Ectodermal cell (in vitro differentiated cells): Measurements from ENCODE around the gene SIGLEC14.

Experiments
- H3K27ac ChIP-seq: 2 replicates; pipeline ENCODE4 v1.7.0; 2013; ENCODE audit warnings: mild to moderate bottlenecking, low read depth, low read length; ENCODE audit not compliant: insufficient read depth, poor library complexity, severe bottlenecking
- H3K27me3 ChIP-seq: 2 replicates; pipeline ENCODE4 v1.7.0; 2013; ENCODE audit warnings: mild to moderate bottlenecking, low read length; ENCODE audit not compliant: insufficient read depth, control insufficient read depth, poor library complexity, severe bottlenecking
- H3K36me3 ChIP-seq: one replicate; pipeline ENCODE4 v1.7.0; 2013; ENCODE audit warnings: low read length; ENCODE audit not compliant: control insufficient read depth, insufficient read depth
- H3K4me1 ChIP-seq: one replicate; pipeline ENCODE4 v1.7.0; 2013; ENCODE audit warnings: low read length; ENCODE audit not compliant: control insufficient read depth, insufficient read depth
- H3K4me3 ChIP-seq: 2 replicates; pipeline ENCODE4 v1.7.0; 2013; ENCODE audit warnings: low read depth, low read length, control low read depth; ENCODE audit not compliant: insufficient read depth
- H3K9me3 ChIP-seq: 2 replicates; pipeline ENCODE4 v1.7.0; 2013; ENCODE audit warnings: mild to moderate bottlenecking, low read length, moderate library complexity; ENCODE audit not compliant: control insufficient read depth
- WGBS, 2 experiments: methylation state at CpG; one replicate each; pipeline ENCODE4 v1.1.7; 2013; ENCODE audit warnings: missing lambda C conversion rate in 2 of 2; 5-methylcytosine and 5-hydroxymethylcytosine counted together

The SIGLEC14 gene

DNA sequence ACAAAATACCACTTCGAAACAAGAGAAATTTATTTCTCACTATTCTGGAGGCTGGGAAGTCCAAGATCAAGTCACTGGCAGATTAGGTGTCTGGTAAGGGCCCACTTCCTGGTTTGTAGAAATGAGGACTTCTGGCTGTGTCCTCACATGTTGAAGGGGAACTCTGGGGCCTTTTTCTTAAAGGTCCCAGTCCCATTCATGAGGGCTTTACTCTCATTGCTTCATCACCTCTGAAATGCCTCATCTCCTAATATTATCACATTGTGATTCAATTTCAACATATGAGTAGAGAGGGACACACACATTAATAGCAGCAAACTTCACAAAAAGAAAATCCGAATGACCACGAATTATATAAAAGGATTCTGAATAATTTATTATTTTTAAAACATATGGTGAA, 21.6 kb upstream of the SIGLEC14 start:
- 82 to 100% methylated on average over 1 to 3 of the region's 3 CpGs for WGBS, 2 experiments
- Histone ChIP-seq H3K9me3 (no peaks in the 10 kb centered on the region), H3K27ac (no peak overlapping the region), H3K27me3 (no peaks in the 10 kb centered on the region), H3K4me1 (no peaks in the 10 kb centered on the region), H3K36me3 (no peaks in the 10 kb centered on the region), H3K4me3 (no peak overlapping the region)

- Histone ChIP-seq H3K27ac (no peak overlapping the region), H3K4me3 (no peak overlapping the region), H3K9me3 (no peaks in the 10 kb centered on the region), H3K4me1 (no peaks in the 10 kb centered on the region), H3K36me3 (no peaks in the 10 kb centered on the region), H3K27me3 (no peaks in the 10 kb centered on the region)
- 47 to 57% methylated on average over 2 to 3 of the region's 3 CpGs for WGBS, 2 experiments
These were observed 18.4 kb upstream of the SIGLEC14 start for GRCh38 chr19:51664997-51665396.

DNA sequence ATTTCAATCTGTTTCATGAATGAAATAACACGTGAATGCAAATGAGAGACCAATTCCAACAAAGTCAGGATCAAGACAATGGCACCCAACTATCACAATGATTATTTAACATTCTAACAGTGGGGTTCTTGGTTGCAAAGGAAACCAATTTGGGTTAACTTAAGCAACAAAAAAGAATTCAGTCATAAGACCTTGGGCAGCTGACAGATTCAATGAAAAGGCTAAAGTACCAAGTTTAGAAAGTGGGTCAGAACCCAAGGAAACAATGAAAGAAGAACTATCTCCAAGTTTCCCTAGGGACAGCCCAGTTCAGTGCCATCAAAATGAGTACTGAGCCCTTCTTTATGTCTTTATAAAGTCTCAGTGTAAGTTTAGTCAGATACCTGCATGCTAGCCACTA, 17.5 kb upstream of the SIGLEC14 start:
- no peaks in the 10 kb centered on the region for H3K27me3 ChIP-seq
- no peaks in the 10 kb centered on the region for H3K36me3 ChIP-seq
- no peaks in the 10 kb centered on the region for H3K9me3 ChIP-seq
- H3K27ac ChIP-seq, result no peak overlapping the region
- no peaks in the 10 kb centered on the region for H3K4me1 ChIP-seq
- no peak overlapping the region for H3K4me3 ChIP-seq
- 20 to 29% methylated on average over 1 of the region's 1 CpG for WGBS, 2 experiments

- no peaks in the 10 kb centered on the region for H3K27me3 ChIP-seq
- H3K4me1 ChIP-seq, result no peaks in the 10 kb centered on the region
- H3K4me3 ChIP-seq, result no peak overlapping the region
- WGBS, 2 experiments, result 59% methylated on average over 3 of the region's 3 CpGs
- no peak overlapping the region for H3K27ac ChIP-seq
- no peaks in the 10 kb centered on the region for H3K36me3 ChIP-seq
- H3K9me3 ChIP-seq, result no peaks in the 10 kb centered on the region
These were observed 17.0 kb upstream of the SIGLEC14 start for GRCh38 chr19:51663650-51664049.

DNA sequence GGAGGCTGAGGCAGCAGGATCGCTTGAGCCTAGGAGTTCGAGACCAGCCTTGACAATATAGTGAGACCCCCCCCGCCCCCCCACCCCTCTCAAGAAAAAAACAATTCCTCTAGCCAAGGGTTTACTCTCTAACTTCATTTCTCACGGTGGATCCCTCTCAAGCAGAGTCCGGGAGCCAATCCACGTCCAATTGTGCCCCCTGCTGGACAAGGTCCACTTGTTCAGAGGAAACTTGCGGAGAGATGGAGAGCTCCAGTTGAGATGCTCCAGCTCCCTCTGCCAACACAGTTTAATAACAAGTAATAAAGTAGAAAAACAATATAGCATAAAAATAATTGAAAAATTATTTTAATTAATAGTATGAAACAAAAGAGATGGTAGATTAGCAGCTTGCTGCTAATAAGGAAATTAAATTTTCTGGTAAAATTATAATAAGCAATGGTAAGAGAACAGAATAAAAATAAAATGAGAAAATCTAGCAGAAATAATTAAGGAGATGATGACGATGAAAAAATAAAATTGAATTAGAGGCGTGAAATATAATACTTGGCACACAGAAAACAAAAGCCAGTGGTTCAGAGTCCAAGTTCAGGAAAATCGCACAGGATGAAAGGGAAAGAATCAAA, 14.5 kb upstream of the SIGLEC14 start:
- no peaks in the 10 kb centered on the region for H3K4me1 ChIP-seq
- H3K36me3 ChIP-seq, result no peaks in the 10 kb centered on the region
- H3K4me3 ChIP-seq, result no peak overlapping the region
- WGBS, 2 experiments, result 18 to 20% methylated on average over 8 of the region's 10 CpGs
- no peak overlapping the region for H3K27ac ChIP-seq
- H3K27me3 ChIP-seq, result no peaks in the 10 kb centered on the region
- H3K9me3 ChIP-seq, result no peaks in the 10 kb centered on the region

- no peaks in the 10 kb centered on the region for H3K27me3 ChIP-seq
- H3K4me1 ChIP-seq, result no peaks in the 10 kb centered on the region
- H3K27ac ChIP-seq, result no peak overlapping the region
- H3K4me3 ChIP-seq, result no peak overlapping the region
- 64 to 73% methylated on average over 4 of the region's 4 CpGs for WGBS, 2 experiments
- H3K9me3 ChIP-seq, result no peaks in the 10 kb centered on the region
- no peaks in the 10 kb centered on the region for H3K36me3 ChIP-seq
These were observed 8.2 kb upstream of the SIGLEC14 start for GRCh38 chr19:51654783-51655182.

DNA sequence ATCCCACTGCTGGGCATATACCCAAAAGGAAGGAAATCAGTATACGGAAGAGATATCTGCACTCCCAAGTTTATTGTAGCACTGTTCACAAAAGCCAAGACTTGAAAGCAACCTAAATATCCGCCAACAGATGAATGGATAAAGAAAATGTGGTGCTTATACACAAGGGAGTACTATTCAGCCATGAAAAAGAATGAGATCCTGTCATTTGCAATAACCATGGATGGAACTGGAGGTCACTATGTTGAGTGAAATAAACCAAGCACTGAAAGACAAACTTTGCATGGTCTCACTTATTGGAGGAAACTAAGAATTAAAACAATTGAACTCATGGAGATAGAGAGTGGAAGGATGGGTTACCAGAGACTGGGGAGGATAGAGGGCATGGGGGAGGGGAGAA, 6.5 kb upstream of the SIGLEC14 start:
- Histone ChIP-seq H3K4me3 (no peak overlapping the region), H3K36me3 (no peaks in the 10 kb centered on the region), H3K9me3 (no peaks in the 10 kb centered on the region), H3K27ac (no peak overlapping the region), H3K27me3 (no peaks in the 10 kb centered on the region), H3K4me1 (no peaks in the 10 kb centered on the region)
- WGBS, 2 experiments, result 59 to 80% methylated on average over 2 of the region's 2 CpGs

DNA sequence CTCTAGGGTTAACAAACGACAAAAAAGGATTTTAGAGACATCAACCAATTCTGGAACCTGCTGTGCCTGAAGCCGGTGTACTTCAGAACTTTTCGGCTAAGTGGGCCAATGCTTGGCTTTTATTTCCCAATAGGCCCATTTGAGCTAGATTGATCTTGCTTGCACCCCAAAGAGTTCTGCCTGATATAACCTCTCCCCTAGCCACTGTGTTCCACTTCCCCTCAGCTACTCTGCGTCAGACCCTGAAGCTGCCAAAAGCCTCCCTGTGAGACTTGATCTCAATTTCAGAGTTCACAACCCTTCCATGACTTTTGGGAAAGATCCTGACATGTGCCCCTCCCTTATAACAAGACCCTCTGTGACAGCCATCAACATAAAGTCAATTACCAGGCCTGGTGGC, 5.6 kb upstream of the SIGLEC14 start:
- 64 to 68% methylated on average over 4 of the region's 4 CpGs for WGBS, 2 experiments
- no peaks in the 10 kb centered on the region for H3K4me1 ChIP-seq
- H3K27me3 ChIP-seq, result no peaks in the 10 kb centered on the region
- no peak overlapping the region for H3K4me3 ChIP-seq
- H3K9me3 ChIP-seq, result no peaks in the 10 kb centered on the region
- H3K27ac ChIP-seq, result no peak overlapping the region
- H3K36me3 ChIP-seq, result no peaks in the 10 kb centered on the region

- H3K27me3 ChIP-seq, result no peaks in the 10 kb centered on the region
- H3K4me1 ChIP-seq, result no peaks in the 10 kb centered on the region
- no peak overlapping the region for H3K4me3 ChIP-seq
- 71 to 82% methylated on average over 7 of the region's 7 CpGs for WGBS, 2 experiments
- no peak overlapping the region for H3K27ac ChIP-seq
- H3K36me3 ChIP-seq, result no peaks in the 10 kb centered on the region
- H3K9me3 ChIP-seq, result no peaks in the 10 kb centered on the region
These were observed 4.7 kb upstream of the SIGLEC14 start for GRCh38 chr19:51651216-51651846.

DNA sequence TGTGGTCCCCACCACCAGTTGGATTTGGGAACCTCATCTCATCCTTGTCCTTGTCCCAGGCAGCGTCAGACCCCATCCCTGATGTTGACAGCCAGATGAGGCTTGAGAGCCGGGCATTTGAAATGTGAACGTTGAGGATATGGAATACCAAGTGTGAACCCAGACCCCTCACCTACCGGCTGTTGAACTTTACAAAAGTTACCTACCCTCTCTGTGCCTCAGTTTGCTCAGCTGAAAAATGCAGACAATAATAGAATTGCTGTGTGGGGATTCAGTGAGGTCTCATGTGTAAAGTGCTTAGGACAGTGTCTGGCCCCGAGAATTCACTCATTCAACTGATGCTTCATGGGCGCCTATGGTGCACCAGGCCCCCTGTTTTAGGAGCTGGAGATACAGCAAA, 693 bp upstream of the SIGLEC14 start:
- Histone ChIP-seq H3K9me3 (no peaks in the 10 kb centered on the region), H3K4me3 (no peak overlapping the region), H3K27me3 (no peaks in the 10 kb centered on the region), H3K4me1 (no peaks in the 10 kb centered on the region), H3K36me3 (no peaks in the 10 kb centered on the region), H3K27ac (no peak overlapping the region)
- WGBS, 2 experiments, result 93 to 94% methylated on average over 6 of the region's 6 CpGs
